HEK293T (cell line): ENCODE measurements around the gene TEDC1.

Experiments used
- CTCF ChIA-PET: fragments of 350-600 bp; formaldehyde crosslinking; extraction: SDS; loops from one replicate; lab custom pipeline; 2021; ENCODE audit warnings: antibody characterized with exemption, inconsistent platforms; lab: Yijun Ruan, JAX
- POLR2A ChIA-PET: fragments of 350-600 bp; formaldehyde crosslinking; extraction: SDS; loops from one replicate; lab custom pipeline; 2020; ENCODE audit warnings: antibody characterized with exemption, inconsistent platforms; lab: Yijun Ruan, JAX
- DNase-seq: peaks from one replicate; pipeline ENCODE4 v3.0.0; 2012; ENCODE audit warnings: mixed read lengths; ENCODE audit errors: extremely low spot score
- ARNT ChIP-seq: fragments of 450-650 bp; IDR thresholded peaks from 2 replicates; pipeline ENCODE4 v1.6.1; 2017; ENCODE audit warnings: mild to moderate bottlenecking
- BHLHE40 ChIP-seq: fragments of 450-650 bp; IDR thresholded peaks from 2 replicates; pipeline ENCODE4 v1.6.1; 2016; ENCODE audit warnings: mild to moderate bottlenecking, moderate library complexity, borderline replicate concordance
- CTBP1 ChIP-seq: fragments of 450-650 bp; IDR thresholded peaks from 2 replicates; pipeline ENCODE4 v1.6.1; 2016; ENCODE audit warnings: borderline replicate concordance
- ELF4 ChIP-seq: fragments of 450-650 bp; IDR thresholded peaks from 2 replicates; pipeline ENCODE4 v1.6.1; 2017; ENCODE audit warnings: antibody characterized with exemption
- FOXA1 ChIP-seq: fragments of 450-650 bp; IDR thresholded peaks from 2 replicates; pipeline ENCODE4 v1.6.1; 2016; ENCODE audit warnings: mild to moderate bottlenecking
- FOXK2 ChIP-seq: fragments of 450-650 bp; IDR thresholded peaks from 2 replicates; pipeline ENCODE4 v1.6.1; 2016; ENCODE audit warnings: mild to moderate bottlenecking
- FOXM1 ChIP-seq: fragments of 450-650 bp; IDR thresholded peaks from 2 replicates; pipeline ENCODE4 v1.6.1; 2017; ENCODE audit warnings: mild to moderate bottlenecking, borderline replicate concordance
- HDGF ChIP-seq: fragments of 450-650 bp; IDR thresholded peaks from 2 replicates; pipeline ENCODE4 v1.6.1; 2017; ENCODE audit warnings: antibody characterized with exemption, borderline replicate concordance
- L3MBTL2 ChIP-seq: fragments of 450-650 bp; conservative IDR thresholded peaks from 2 replicates; pipeline ENCODE4 v1.6.1; 2016; ENCODE audit warnings: mild to moderate bottlenecking
- LEF1 ChIP-seq: fragments of 450-650 bp; IDR thresholded peaks from 2 replicates; pipeline ENCODE4 v1.6.1; 2017; ENCODE audit warnings: mild to moderate bottlenecking, borderline replicate concordance
- NFRKB ChIP-seq: fragments of 450-650 bp; IDR thresholded peaks from 2 replicates; pipeline ENCODE4 v1.6.1; 2016; ENCODE audit warnings: mild to moderate bottlenecking, moderate library complexity
- SP1 ChIP-seq: fragments of 450-650 bp; IDR thresholded peaks from 2 replicates; pipeline ENCODE4 v1.6.1; 2017
- SUZ12 ChIP-seq: fragments of 450-650 bp; IDR thresholded peaks from 2 replicates; pipeline ENCODE4 v1.6.1; 2016; ENCODE audit warnings: mild to moderate bottlenecking
- TARDBP ChIP-seq: fragments of 450-650 bp; IDR thresholded peaks from 2 replicates; pipeline ENCODE4 v1.6.1; 2016
- ZNF384 ChIP-seq: fragments of 450-650 bp; IDR thresholded peaks from 2 replicates; pipeline ENCODE4 v1.6.1; 2016
- TF ChIP-seq, protein P1 (sequence below): fragments of 450-650 bp; IDR thresholded peaks from 2 replicates; pipeline ENCODE4 v1.6.1; 2016

TEDC1 gene

GRCh38 chr14:105472486-105472991 is 18.5 kb upstream of the TEDC1 start:
- no peak for TF ChIP-seq TARDBP
- TF ChIP-seq BHLHE40, result no peak
- TF ChIP-seq L3MBTL2, result no peak
- TF ChIP-seq SP1, result no peak
- no peak for TF ChIP-seq HDGF
- no peak for TF ChIP-seq ZNF384
- no peak for TF ChIP-seq LEF1
- TF ChIP-seq, protein P1, sequence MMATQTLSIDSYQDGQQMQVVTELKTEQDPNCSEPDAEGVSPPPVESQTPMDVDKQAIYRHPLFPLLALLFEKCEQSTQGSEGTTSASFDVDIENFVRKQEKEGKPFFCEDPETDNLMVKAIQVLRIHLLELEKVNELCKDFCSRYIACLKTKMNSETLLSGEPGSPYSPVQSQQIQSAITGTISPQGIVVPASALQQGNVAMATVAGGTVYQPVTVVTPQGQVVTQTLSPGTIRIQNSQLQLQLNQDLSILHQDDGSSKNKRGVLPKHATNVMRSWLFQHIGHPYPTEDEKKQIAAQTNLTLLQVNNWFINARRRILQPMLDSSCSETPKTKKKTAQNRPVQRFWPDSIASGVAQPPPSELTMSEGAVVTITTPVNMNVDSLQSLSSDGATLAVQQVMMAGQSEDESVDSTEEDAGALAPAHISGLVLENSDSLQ, result no peak
- CTCF ChIA-PET, result interaction anchor here (3.0 to 4.2 kb wide), 2 partner anchors 8 to 17 kb away, joined by 19 to 23 read pairs; no protein-coding TSS in a partner anchor
- POLR2A ChIA-PET, result interaction anchor here (0.8 to 1.8 kb wide), 2 partner anchors 8 to 17 kb away, joined by 4 to 9 read pairs; no protein-coding TSS in a partner anchor
- no peak for DNase-seq

DNA sequence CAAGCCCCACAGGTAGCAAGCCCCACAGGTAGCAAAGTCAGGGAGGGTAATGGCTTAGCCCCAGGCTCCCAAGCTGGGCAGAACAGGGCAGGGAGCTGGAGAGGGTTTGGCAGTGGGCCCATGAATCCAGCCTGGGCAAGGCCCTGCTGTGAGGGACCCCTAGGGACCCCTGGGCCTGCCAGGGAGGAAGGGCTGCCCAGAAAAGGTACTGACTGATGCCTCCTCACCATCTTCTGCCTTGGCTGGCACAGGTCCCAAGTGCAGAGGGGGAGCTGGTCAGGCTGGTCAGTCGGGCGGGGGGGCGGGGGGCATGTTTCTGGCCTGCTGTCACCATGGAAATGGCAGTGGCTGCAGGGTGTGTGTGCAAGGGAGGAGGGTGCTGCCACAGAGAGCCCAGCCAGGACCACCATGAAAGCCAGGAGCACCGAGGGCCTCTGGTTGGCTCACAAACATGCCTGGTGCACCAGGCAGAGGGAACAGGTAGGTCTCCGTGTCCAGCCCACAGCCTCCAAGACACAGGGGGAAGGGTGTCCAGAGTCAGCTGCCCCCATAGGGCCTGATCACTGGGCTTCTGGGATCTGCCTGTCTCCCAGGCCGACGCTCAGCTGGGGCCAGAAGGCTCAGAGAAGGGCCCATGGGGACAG is 17.9 kb upstream of the TEDC1 start:
- TF ChIP-seq FOXK2, result no peak
- no peak for TF ChIP-seq SUZ12
- no peak for TF ChIP-seq HDGF
- no peak for TF ChIP-seq FOXM1
- TF ChIP-seq ARNT, result no peak
- no peak for TF ChIP-seq SP1
- no peak for TF ChIP-seq CTBP1
- TF ChIP-seq L3MBTL2, result no peak
- TF ChIP-seq, protein P1, result no peak
- TF ChIP-seq LEF1, result no peak
- no peak for TF ChIP-seq ZNF384
- no peak for TF ChIP-seq TARDBP
- TF ChIP-seq NFRKB, result no peak
- TF ChIP-seq FOXA1, result no peak
- no peak for TF ChIP-seq BHLHE40
- no peak for TF ChIP-seq ELF4
- ChIA-PET POLR2A (interaction anchor here (1.0 kb wide), 1 partner anchor 16 kb away, joined by 3 read pairs; no protein-coding TSS in a partner anchor), CTCF (interaction anchor here (1.1 to 4.2 kb wide), 2 partner anchors 8 to 17 kb away, joined by 3 to 23 read pairs; no protein-coding TSS in a partner anchor)
- DNase-seq, result no peak

DNA sequence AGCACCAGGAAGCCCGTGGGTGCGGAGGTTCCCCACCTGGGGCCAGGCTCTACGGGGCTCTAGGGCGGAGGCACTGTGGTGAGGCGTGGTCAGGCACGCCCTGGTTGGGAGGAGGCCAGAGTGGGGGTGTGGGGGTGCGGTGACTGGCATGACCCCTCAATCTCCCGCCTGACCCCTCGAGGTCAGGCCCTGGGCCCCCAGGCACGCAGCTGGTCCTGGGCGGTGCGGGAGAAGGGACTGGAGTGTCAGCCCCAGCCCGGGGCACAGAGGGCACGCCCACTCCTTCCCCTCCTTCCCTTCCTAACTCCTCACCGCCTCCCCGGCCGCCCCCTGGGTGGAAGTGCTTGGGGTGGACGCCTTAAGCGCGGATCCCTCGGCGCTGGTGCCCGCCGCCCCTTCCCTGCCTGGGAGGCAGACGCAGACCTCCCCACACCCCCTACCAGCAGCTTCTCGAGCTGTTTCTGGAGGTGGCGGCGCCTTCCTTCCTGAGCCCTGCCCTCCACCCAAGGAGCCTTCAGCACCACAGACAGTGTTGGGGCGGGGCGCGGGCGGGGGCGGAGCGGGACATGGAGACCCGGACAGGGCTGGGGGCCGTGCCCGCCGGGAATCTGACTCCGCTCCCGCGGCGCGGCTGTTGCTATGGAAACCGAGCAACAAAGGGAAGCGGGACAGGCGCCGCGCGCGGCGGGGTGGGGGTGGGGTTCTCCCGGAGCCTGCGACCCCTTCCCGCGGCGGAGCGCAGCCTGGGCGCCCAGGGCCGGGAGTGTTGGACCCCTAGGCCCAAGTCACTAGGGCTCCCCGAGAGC is 17.2 kb upstream of the TEDC1 start:
- TF ChIP-seq CTBP1 (no peak), ARNT (no peak), HDGF (no peak), BHLHE40 (no peak), ELF4 (no peak), TARDBP (no peak), L3MBTL2 (no peak), FOXA1 (no peak), NFRKB (no peak), FOXK2 (no peak), SP1 (no peak), FOXM1 (no peak), SUZ12 (no peak), ZNF384 (no peak)
- TF ChIP-seq, protein P1, result no peak
- ChIA-PET POLR2A (interaction anchor here (1.0 kb wide), 1 partner anchor 15 kb away, joined by 3 read pairs; no protein-coding TSS in a partner anchor), CTCF (interaction anchor here (1.1 kb wide), 1 partner anchor 16 kb away, joined by 3 read pairs; no protein-coding TSS in a partner anchor)
- peak; percentile 88 for DNase-seq

- TF ChIP-seq CTBP1 (no peak), FOXK2 (no peak), SUZ12 (no peak), ARNT (no peak), TARDBP (no peak), SP1 (no peak), FOXM1 (no peak), LEF1 (no peak), BHLHE40 (no peak), HDGF (no peak), ELF4 (no peak), FOXA1 (no peak), ZNF384 (no peak), L3MBTL2 (no peak), NFRKB (no peak)
- TF ChIP-seq, protein P1, result no peak
- peak; percentile 73 for DNase-seq
- POLR2A ChIA-PET, result no interaction called here
- CTCF ChIA-PET, result interaction anchor here (1.1 kb wide), 1 partner anchor 15 kb away, joined by 3 read pairs; no protein-coding TSS in a partner anchor
Observed at GRCh38 chr14:105474483-105475268, 16.4 kb upstream of the TEDC1 start, which contains the start of gene CRIP2. Gene CRIP2 (plus strand): TSS chr14:105474821. CDS start chr14:105474863, 42 bp downstream.
